Neural cell (in vitro differentiated cells): ENCODE results near the gene MPND. TPM values are rescaled to one million over a fixed set of nuclear protein-coding genes. Genes with fewer than 3 reads are reported as not detected.

Source experiments
- H2AFZ ChIP-seq: fragments of 200-600, 300-800 bp; sonication (generic), shearing (Covaris generic); 2 replicates; pipeline ENCODE4 v1.6.0; 2014; ENCODE audit warnings: low read depth, mild to moderate bottlenecking, antibody characterized with exemption, low read length, moderate library complexity
- H3F3A ChIP-seq: fragments of 200-600 bp; shearing (Covaris generic); 2 replicates; pipeline ENCODE4 v1.6.1; 2016; ENCODE audit warnings: mild to moderate bottlenecking, moderate library complexity, mixed read lengths, antibody characterized with exemption, low read length; ENCODE audit not compliant: insufficient read depth, poor library complexity, severe bottlenecking
- H3K27ac ChIP-seq: fragments of 200-600, 300-800 bp; sonication (generic), shearing (Covaris generic); 2 replicates; pipeline ENCODE4 v1.5.1; 2014; ENCODE audit warnings: mild to moderate bottlenecking, low read length, moderate library complexity
- H3K27me3 ChIP-seq: fragments of 300-800, 200-600 bp; sonication (generic), shearing (Covaris generic); 2 replicates; pipeline ENCODE4 v1.6.0; 2014; ENCODE audit warnings: mild to moderate bottlenecking, low read depth, low read length, moderate library complexity; ENCODE audit not compliant: insufficient read depth
- H3K36me3 ChIP-seq: fragments of 300-800, 200-600 bp; sonication (generic), shearing (Covaris generic); 2 replicates; pipeline ENCODE4 v1.5.1; 2014; ENCODE audit warnings: mild to moderate bottlenecking, antibody characterized with exemption, low read length, moderate library complexity; ENCODE audit not compliant: insufficient read depth
- H3K4me2 ChIP-seq: fragments of 300-800, 200-600 bp; sonication (generic), shearing (Covaris generic); 2 replicates; pipeline ENCODE4 v1.6.0; 2014; ENCODE audit warnings: mild to moderate bottlenecking, low read length
- H3K4me3 ChIP-seq: fragments of 300-800, 200-600 bp; sonication (generic), shearing (Covaris generic); 2 replicates; pipeline ENCODE4 v1.5.1; 2014; ENCODE audit warnings: mild to moderate bottlenecking, low read length, moderate library complexity
- H3K79me2 ChIP-seq: fragments of 200-600 bp; shearing (Covaris generic); replicated peaks from 2 replicates; pipeline ENCODE4 v1.6.0; 2014; ENCODE audit warnings: mild to moderate bottlenecking, low read length, moderate library complexity; ENCODE audit not compliant: insufficient read depth
- H3K9ac ChIP-seq: fragments of 300-800, 200-600 bp; sonication (generic), shearing (Covaris generic); 2 replicates; pipeline ENCODE4 v1.6.1; 2016; ENCODE audit warnings: mild to moderate bottlenecking, low read length, mixed read lengths
- H3K9me2 ChIP-seq: fragments of 200-600 bp; shearing (Covaris generic); 2 replicates; pipeline ENCODE4 v1.6.1; 2016; ENCODE audit warnings: mild to moderate bottlenecking, low read length, mixed read lengths; ENCODE audit not compliant: insufficient read depth
- H3K9me3 ChIP-seq: fragments of 200-600, 300-800 bp; sonication (generic), shearing (Covaris generic); 2 replicates; pipeline ENCODE4 v1.6.1; 2016; ENCODE audit warnings: mild to moderate bottlenecking, mixed run types, low read length, moderate library complexity, mixed read lengths
- H4K20me1 ChIP-seq: fragments of 200-600 bp; shearing (Covaris generic); 2 replicates; pipeline ENCODE4 v1.6.1; 2016; ENCODE audit warnings: mild to moderate bottlenecking, mixed run types; ENCODE audit not compliant: insufficient read depth
- CTCF ChIP-seq: fragments of 450-650 bp; IDR thresholded peaks from 2 replicates; pipeline ENCODE4 v1.5.1; 2014; ENCODE audit warnings: antibody characterized with exemption, mild to moderate bottlenecking, moderate library complexity; ENCODE audit not compliant: poor library complexity, severe bottlenecking
- EP300 ChIP-seq: fragments of 450-650 bp; conservative IDR thresholded peaks from 2 replicates; pipeline ENCODE4 v1.6.1; 2014; ENCODE audit warnings: antibody characterized with exemption, mild to moderate bottlenecking, moderate library complexity; ENCODE audit not compliant: poor library complexity, severe bottlenecking
- EZH2 ChIP-seq: fragments of 200-600, 300-800 bp; shearing (Covaris generic), sonication (generic); IDR thresholded peaks from 2 replicates; pipeline ENCODE4 v1.6.1; 2014; ENCODE audit warnings: antibody characterized with exemption, low read length, borderline replicate concordance, mild to moderate bottlenecking; ENCODE audit not compliant: insufficient read depth, poor library complexity, severe bottlenecking
- MXI1 ChIP-seq: fragments of 450-650 bp; conservative IDR thresholded peaks from 2 replicates; pipeline ENCODE4 v1.6.1; 2014; ENCODE audit warnings: antibody characterized with exemption, mild to moderate bottlenecking; ENCODE audit not compliant: poor library complexity, severe bottlenecking
- POLR2AphosphoS5 ChIP-seq: IDR thresholded peaks from 2 replicates; pipeline ENCODE4 v1.6.1; 2012
- RAD21 ChIP-seq: fragments of 450-650 bp; conservative IDR thresholded peaks from 2 replicates; pipeline ENCODE4 v1.6.1; 2014; ENCODE audit warnings: antibody characterized with exemption, mild to moderate bottlenecking, moderate library complexity
- REST ChIP-seq: IDR thresholded peaks from 2 replicates; pipeline ENCODE4 v1.6.1; 2012; ENCODE audit warnings: borderline replicate concordance
- SMC3 ChIP-seq: fragments of 450-650 bp; conservative IDR thresholded peaks from 2 replicates; pipeline ENCODE4 v1.6.1; 2014; ENCODE audit warnings: antibody characterized with exemption, mild to moderate bottlenecking, moderate library complexity; ENCODE audit not compliant: poor library complexity
- TAF1 ChIP-seq: IDR thresholded peaks from 2 replicates; pipeline ENCODE4 v1.6.1; 2012; ENCODE audit warnings: low read depth
- polyA plus RNA-seq: library from polyadenylated mRNA; depleted of rRNA; stranded (reverse); fragments of >200 nt; gene quantifications from 2 replicates; pipeline ENCODE4 v1.2.3, GENCODE V29; 2014

Gene MPND
- polyA plus RNA-seq, 1 donor from 2014 or later, result 34.8 TPM

GRCh38 chr19:4295972-4296771, 47.2 kb upstream of the MPND start:
- H2AFZ ChIP-seq, result no peak overlapping the region
- H3K27ac ChIP-seq, result no peak overlapping the region
- no peak overlapping the region for H3K4me3 ChIP-seq
- H3K9me2 ChIP-seq, result no peaks in the 10 kb centered on the region
- TF ChIP-seq REST, result no peak
- no peak for TF ChIP-seq RAD21
- TF ChIP-seq EP300, result no peak
- no peak for TF ChIP-seq POLR2AphosphoS5
- TF ChIP-seq SMC3, result no peak
- TF ChIP-seq EZH2, result no peak
- TF ChIP-seq CTCF, result no peak
- no peak for TF ChIP-seq TAF1
- no peak for TF ChIP-seq MXI1
- H4K20me1 ChIP-seq, result no peaks in the 10 kb centered on the region
- H3K36me3 ChIP-seq, result no peaks in the 10 kb centered on the region
- H3K27me3 ChIP-seq, result no peaks in the 10 kb centered on the region
- no peaks in the 10 kb centered on the region for H3K9me3 ChIP-seq
- no peak overlapping the region for H3K4me2 ChIP-seq
- no peak overlapping the region for H3K9ac ChIP-seq
- H3K79me2 ChIP-seq, result no peaks in the 10 kb centered on the region
- no peaks in the 10 kb centered on the region for H3F3A ChIP-seq

- Histone ChIP-seq H3K79me2 (no peaks in the 10 kb centered on the region), H3K27me3 (no peaks in the 10 kb centered on the region)
These were observed 45.2 kb upstream of the MPND start for GRCh38 chr19:4297901-4298809.

More at GRCh38 chr19:4297901-4298809, 45.2 kb upstream of the MPND start:
- H3F3A ChIP-seq, result no peaks in the 10 kb centered on the region
- no peaks in the 10 kb centered on the region for H3K9me2 ChIP-seq
- H3K36me3 ChIP-seq, result no peaks in the 10 kb centered on the region
- no peak overlapping the region for H3K4me3 ChIP-seq
- H3K9ac ChIP-seq, result no peak overlapping the region
- TF ChIP-seq REST (no peak), EZH2 (no peak), CTCF (no peak), TAF1 (no peak), RAD21 (no peak), SMC3 (no peak), MXI1 (no peak), POLR2AphosphoS5 (no peak), EP300 (no peak)
- no peaks in the 10 kb centered on the region for H4K20me1 ChIP-seq
- H3K9me3 ChIP-seq, result no peaks in the 10 kb centered on the region
- no peak overlapping the region for H2AFZ ChIP-seq
- no peak overlapping the region for H3K27ac ChIP-seq
- no peak overlapping the region for H3K4me2 ChIP-seq
